MCF 10A (cell line): Measurements from ENCODE around the gene EXOC4. TPM values are rescaled to one million over a fixed set of nuclear protein-coding genes. Genes with fewer than 3 reads are reported as not detected.

Source experiments
- BruUV-seq: library from RNA; stranded (reverse); fragments of 400-500 nt; replicated peaks from 2 replicates; lab custom pipeline; 2021; lab: Mats Ljungman, UMichigan
- CTCF ChIA-PET: fragments of 300-600 bp; sonication (Branson Sonifier 250); formaldehyde crosslinking; extraction: SDS; loops from one replicate; lab custom pipeline; 2021; ENCODE audit warnings: antibody characterized with exemption, inconsistent platforms; lab: Yijun Ruan, JAX
- POLR2A ChIA-PET: fragments of 300-600, 350-650 bp; sonication (Branson Sonifier 250); formaldehyde crosslinking; extraction: SDS; loops from one replicate; lab custom pipeline; 2020; ENCODE audit warnings: antibody characterized with exemption, inconsistent platforms; lab: Yijun Ruan, JAX
- DNase-seq: peaks from one replicate; pipeline ENCODE4 v3.0.0-alpha.2; 2018; ENCODE audit not compliant: unreplicated experiment
- H3K27ac Mint-ChIP-seq: one replicate; pipeline ENCODE4 v1.8.0; 2022; ENCODE audit warnings: mild to moderate bottlenecking, low read depth, mixed read lengths; ENCODE audit not compliant: unreplicated experiment
- H3K27me3 Mint-ChIP-seq: one replicate; pipeline ENCODE4 v1.8.0; 2022; ENCODE audit warnings: mixed read lengths; ENCODE audit not compliant: insufficient read depth, unreplicated experiment
- H3K36me3 Mint-ChIP-seq: one replicate; pipeline ENCODE4 v1.8.0; 2022; ENCODE audit warnings: mild to moderate bottlenecking, moderate library complexity, mixed read lengths; ENCODE audit not compliant: insufficient read depth, unreplicated experiment
- H3K4me1 Mint-ChIP-seq: one replicate; pipeline ENCODE4 v1.8.0; 2022; ENCODE audit warnings: mixed read lengths; ENCODE audit not compliant: insufficient read depth, unreplicated experiment
- H3K4me3 Mint-ChIP-seq: one replicate; pipeline ENCODE4 v1.8.0; 2022; ENCODE audit warnings: mild to moderate bottlenecking, moderate library complexity, mixed read lengths; ENCODE audit not compliant: unreplicated experiment
- H3K9me3 Mint-ChIP-seq: one replicate; pipeline ENCODE4 v1.8.0; 2022; ENCODE audit warnings: mixed read lengths; ENCODE audit not compliant: unreplicated experiment
- CTCF ChIP-seq: fragments of 200-600 bp; IDR thresholded peaks from one replicate; pipeline ENCODE4 v1.8.0; 2022; ENCODE audit warnings: antibody characterized with exemption, mild to moderate bottlenecking; ENCODE audit not compliant: unreplicated experiment
- intact Hi-C: fragments of 100-400 bp; cut with micrococcal nuclease; formaldehyde crosslinking; loops from 2 replicates; pipeline ENCODE4 v1.14.1; 2022
- total RNA-seq: library from RNA; stranded (reverse); gene quantifications from 2 replicates; pipeline ENCODE4 v1.2.3, GENCODE V29; 2022

EXOC4 gene
- total RNA-seq, 1 experiment from 2014 or later, result 105 TPM

DNA sequence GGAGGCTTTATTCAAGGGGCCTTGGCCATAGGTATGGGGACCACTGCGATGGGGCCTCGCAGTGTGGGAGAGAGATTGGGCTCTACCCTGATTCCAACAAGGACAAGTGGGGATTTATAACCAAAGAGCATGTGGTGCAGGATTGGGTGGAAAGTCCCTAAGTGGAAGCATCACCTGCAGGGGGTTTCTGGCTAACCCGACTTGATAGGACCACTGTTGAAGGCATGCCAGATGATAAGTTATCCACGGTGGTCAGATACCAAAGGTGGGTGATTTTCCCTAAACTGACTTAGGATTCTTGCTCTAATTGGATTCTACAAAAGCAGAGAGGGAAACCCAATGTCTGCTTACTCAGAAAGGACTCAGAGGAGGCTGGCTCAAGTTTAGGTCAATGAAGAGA, 444.7 kb downstream of the EXOC4 start:
- TF ChIP-seq CTCF, result no peak
- BruUV-seq, result no TSS peak
- H3K9me3 Mint-ChIP-seq, result peaks cover 6% of the 10 kb centered on the region
- POLR2A ChIA-PET, result interaction anchor here (0.6 to 1.0 kb wide), 3 partner anchors 9 to 277 kb away, joined by 3 to 4 read pairs (median 4); no protein-coding TSS in a partner anchor
- H3K36me3 Mint-ChIP-seq, result no peaks in the 10 kb centered on the region
- intact Hi-C loops, result no loop called here
- H3K4me3 Mint-ChIP-seq, result no peak overlapping the region
- no peak for DNase-seq
- no peaks in the 10 kb centered on the region for H3K27me3 Mint-ChIP-seq
- H3K4me1 Mint-ChIP-seq, result peaks cover 16% of the 10 kb centered on the region
- no peak overlapping the region for H3K27ac Mint-ChIP-seq
- CTCF ChIA-PET, result interaction anchor here (0.8 kb wide), 1 partner anchor 318 kb away, joined by 4 read pairs; no protein-coding TSS in a partner anchor

- Mint-ChIP-seq H3K36me3 (no peaks in the 10 kb centered on the region), H3K27ac (no peak overlapping the region), H3K9me3 (peaks cover 6% of the 10 kb centered on the region), H3K27me3 (no peaks in the 10 kb centered on the region), H3K4me1 (peaks cover 15% of the 10 kb centered on the region), H3K4me3 (no peak overlapping the region)
- ChIA-PET CTCF (no interaction called here), POLR2A (interaction anchor here (0.6 kb wide), 1 partner anchor 11 kb away, joined by 3 read pairs; no protein-coding TSS in a partner anchor)
- DNase-seq, result peak; percentile 47
- TF ChIP-seq CTCF, result no peak
- intact Hi-C loops, result no loop called here
- no TSS peak for BruUV-seq
Observed at GRCh38 chr7:133698127-133698526, 445.2 kb downstream of the EXOC4 start.

DNA sequence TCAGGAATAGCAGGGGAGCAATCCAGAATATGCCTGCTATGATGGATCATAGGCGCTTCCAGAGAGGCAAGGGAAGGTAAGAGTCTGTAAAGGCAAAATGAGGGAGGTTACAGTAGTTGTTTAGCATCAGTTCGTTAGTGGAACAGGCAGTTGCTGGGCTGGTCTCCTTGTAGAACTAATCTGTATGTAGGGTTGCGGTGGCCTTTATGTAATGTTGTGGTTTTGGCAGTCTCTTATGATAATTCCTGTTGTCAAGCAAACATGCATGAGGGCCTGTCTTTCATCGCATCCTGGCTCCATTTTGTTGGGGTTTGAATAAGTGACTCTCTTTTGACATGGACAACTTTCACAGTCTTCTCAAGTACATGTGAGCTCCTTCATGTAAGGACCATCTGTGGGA, 446.5 kb downstream of the EXOC4 start:
- no TSS peak for BruUV-seq
- no peaks in the 10 kb centered on the region for H3K27me3 Mint-ChIP-seq
- no peaks in the 10 kb centered on the region for H3K36me3 Mint-ChIP-seq
- no peak for DNase-seq
- ChIA-PET POLR2A (no interaction called here), CTCF (no interaction called here)
- H3K4me1 Mint-ChIP-seq, result peaks cover 20% of the 10 kb centered on the region
- intact Hi-C loops, result no loop called here
- no peak overlapping the region for H3K4me3 Mint-ChIP-seq
- no peak for TF ChIP-seq CTCF
- no peak overlapping the region for H3K27ac Mint-ChIP-seq
- peaks cover 6% of the 10 kb centered on the region for H3K9me3 Mint-ChIP-seq

- no peak for DNase-seq
- Mint-ChIP-seq H3K27ac (no peak overlapping the region), H3K27me3 (no peaks in the 10 kb centered on the region), H3K4me3 (no peak overlapping the region), H3K9me3 (no peaks in the 10 kb centered on the region), H3K4me1 (peaks cover 18% of the 10 kb centered on the region), H3K36me3 (no peaks in the 10 kb centered on the region)
- CTCF ChIA-PET, result no interaction called here
- no peak for TF ChIP-seq CTCF
- POLR2A ChIA-PET, result no interaction called here
- BruUV-seq, result no TSS peak
- intact Hi-C loops, result no loop called here
Observed at GRCh38 chr7:133702078-133702477, 449.2 kb downstream of the EXOC4 start.
